SK-N-SH (cell line): ENCODE measurements around the gene GRK2. TPM values are rescaled to one million over a fixed set of nuclear protein-coding genes. Genes with fewer than 3 reads are reported as not detected.

Experiments
- CTCF ChIA-PET: fragments of 300-600, 350-600 bp; formaldehyde crosslinking; extraction: SDS; loops from one replicate; lab custom pipeline; 2021; lab: Yijun Ruan, JAX
- POLR2A ChIA-PET: fragments of 350-600 bp; sonication (Branson Sonifier 250); formaldehyde crosslinking; extraction: SDS; loops from one replicate; lab custom pipeline; 2020; ENCODE audit warnings: antibody characterized with exemption, inconsistent platforms; lab: Yijun Ruan, JAX
- DNase-seq: peaks from one replicate; pipeline ENCODE4 v3.0.0; 2012
- H2AFZ ChIP-seq: fragments of 200-600 bp; sonication (generic); 2 replicates; pipeline ENCODE4 v1.8.1; 2016; ENCODE audit warnings: antibody characterized with exemption, mild to moderate bottlenecking, low read depth
- H3F3A ChIP-seq: fragments of 200-600 bp; sonication (generic); replicated peaks from 2 replicates; pipeline ENCODE3; 2016; ENCODE audit warnings: antibody characterized with exemption, mild to moderate bottlenecking; ENCODE audit not compliant: insufficient read depth
- H3K27ac ChIP-seq, 2 experiments: fragments of 200-500 bp in 1 of 2; fragments of 200-600 bp in 1 of 2; sonication (Bioruptor generic) in 1 of 2; sonication (generic), shearing (Covaris generic) in 1 of 2; 2 replicates each; pipeline versions ENCODE4 v1.5.1 to v1.6.1; 2014 to 2016; ENCODE audit warnings: low read depth in 2 of 2, inconsistent platforms in 1 of 2, low read length in 1 of 2, mild to moderate bottlenecking in 1 of 2, mixed read lengths in 1 of 2
- H3K27me3 ChIP-seq: fragments of 200-600 bp; sonication (generic), shearing (Covaris generic); 2 replicates; pipeline ENCODE4 v1.6.1; 2016; ENCODE audit warnings: mixed run types; ENCODE audit not compliant: insufficient read depth
- H3K36me3 ChIP-seq, 2 experiments: fragments of 200-500 bp in 1 of 2; fragments of 200-600 bp in 1 of 2; sonication (Bioruptor generic) in 1 of 2; sonication (generic) in 1 of 2; replicated peaks in 1 of 2; 2 replicates each; pipeline versions ENCODE3 to v1.5.1; 2014 to 2016; ENCODE audit warnings: low read length in 1 of 2, mild to moderate bottlenecking in 1 of 2; ENCODE audit not compliant: insufficient read depth in 2 of 2, control insufficient read depth in 1 of 2
- H3K4me1 ChIP-seq, 2 experiments: fragments of 200-500 bp in 1 of 2; fragments of 200-600 bp in 1 of 2; sonication (Bioruptor generic) in 1 of 2; sonication (generic), shearing (Covaris generic) in 1 of 2; 2 replicates each; pipeline versions ENCODE4 v1.5.1 to v1.6.1; 2014 to 2016; ENCODE audit warnings: low read depth in 1 of 2, low read length in 1 of 2, mixed run types in 1 of 2; ENCODE audit not compliant: insufficient read depth in 2 of 2, control insufficient read depth in 1 of 2
- H3K4me2 ChIP-seq: fragments of 200-600 bp; sonication (generic), shearing (Covaris generic); 2 replicates; pipeline ENCODE4 v1.6.1; 2017; ENCODE audit warnings: mixed run types
- H3K4me3 ChIP-seq, 2 experiments: fragments of 200-500 bp in 1 of 2; fragments of 200-600 bp in 1 of 2; sonication (Bioruptor generic) in 1 of 2; sonication (generic), shearing (Covaris generic) in 1 of 2; 2 replicates each; pipeline versions ENCODE4 v1.5.1 to v1.8.1; 2014 to 2016; ENCODE audit warnings: low read depth in 2 of 2, inconsistent platforms in 1 of 2, low read length in 1 of 2, mild to moderate bottlenecking in 1 of 2, mixed read lengths in 1 of 2, moderate library complexity in 1 of 2
- H3K79me2 ChIP-seq: fragments of 200-600 bp; sonication (generic); 2 replicates; pipeline ENCODE4 v1.8.1; 2017; ENCODE audit warnings: mild to moderate bottlenecking; ENCODE audit not compliant: insufficient read depth
- H3K9ac ChIP-seq: fragments of 200-600 bp; sonication (generic); 2 replicates; pipeline ENCODE4 v1.6.1; 2017; ENCODE audit warnings: mixed run types
- H3K9me2 ChIP-seq: fragments of 200-600 bp; sonication (generic); 2 replicates; pipeline ENCODE4 v1.6.1; 2017; ENCODE audit warnings: mixed run types
- H3K9me3 ChIP-seq: fragments of 200-600 bp; sonication (generic); 2 replicates; pipeline ENCODE4 v1.6.1; 2017; ENCODE audit warnings: mixed run types, mild to moderate bottlenecking, moderate library complexity
- H4K20me1 ChIP-seq: fragments of 200-600 bp; sonication (generic); 2 replicates; pipeline ENCODE4 v1.6.1; 2017; ENCODE audit warnings: mild to moderate bottlenecking, mixed run types; ENCODE audit not compliant: insufficient read depth
- EP300 ChIP-seq, 2 experiments: IDR thresholded peaks; 2 replicates each; pipeline versions ENCODE4 v1.4.0 to v1.6.1; 2012; ENCODE audit warnings: borderline replicate concordance in 1 of 2, low read depth in 1 of 2, low read length in 1 of 2
- SIN3A ChIP-seq: IDR thresholded peaks from 2 replicates; pipeline ENCODE4 v1.6.1; 2012; ENCODE audit warnings: low read depth, mild to moderate bottlenecking, low read length, moderate library complexity, borderline replicate concordance
- TAF1 ChIP-seq: IDR thresholded peaks from 2 replicates; pipeline ENCODE4 v1.6.1; 2012; ENCODE audit warnings: low read depth, mild to moderate bottlenecking, low read length, moderate library complexity, borderline replicate concordance
- WGBS: methylation state at CpG from one replicate; pipeline ENCODE4 v1.1.6; 2017; ENCODE audit warnings: low lambda C conversion rate; 5-methylcytosine and 5-hydroxymethylcytosine counted together
- polyA plus RNA-seq, 3 experiments: library from polyadenylated mRNA; depleted of rRNA; stranded (reverse); fragments of >200 nt; gene quantifications; 2 replicates each; pipeline ENCODE4 v1.2.3, GENCODE V29; 2012
- TF ChIP-seq, protein P1 (sequence below): IDR thresholded peaks from 2 replicates; pipeline ENCODE4; 2012
- TF ChIP-seq, protein P2 (sequence below): fragments of 200-600 bp; sonication (generic); IDR thresholded peaks from 2 replicates; pipeline ENCODE4 v1.6.1; 2017; ENCODE audit warnings: antibody characterized with exemption, mild to moderate bottlenecking, moderate library complexity
- TF ChIP-seq, protein P3 (sequence below): IDR thresholded peaks from 2 replicates; pipeline ENCODE4 v1.6.1; 2012; ENCODE audit warnings: mild to moderate bottlenecking, low read depth, low read length, moderate library complexity

Gene GRK2
- polyA plus RNA-seq, 1 of the 3 experiments (the other 2 are of a cell fraction), result 48.5 TPM

DNA sequence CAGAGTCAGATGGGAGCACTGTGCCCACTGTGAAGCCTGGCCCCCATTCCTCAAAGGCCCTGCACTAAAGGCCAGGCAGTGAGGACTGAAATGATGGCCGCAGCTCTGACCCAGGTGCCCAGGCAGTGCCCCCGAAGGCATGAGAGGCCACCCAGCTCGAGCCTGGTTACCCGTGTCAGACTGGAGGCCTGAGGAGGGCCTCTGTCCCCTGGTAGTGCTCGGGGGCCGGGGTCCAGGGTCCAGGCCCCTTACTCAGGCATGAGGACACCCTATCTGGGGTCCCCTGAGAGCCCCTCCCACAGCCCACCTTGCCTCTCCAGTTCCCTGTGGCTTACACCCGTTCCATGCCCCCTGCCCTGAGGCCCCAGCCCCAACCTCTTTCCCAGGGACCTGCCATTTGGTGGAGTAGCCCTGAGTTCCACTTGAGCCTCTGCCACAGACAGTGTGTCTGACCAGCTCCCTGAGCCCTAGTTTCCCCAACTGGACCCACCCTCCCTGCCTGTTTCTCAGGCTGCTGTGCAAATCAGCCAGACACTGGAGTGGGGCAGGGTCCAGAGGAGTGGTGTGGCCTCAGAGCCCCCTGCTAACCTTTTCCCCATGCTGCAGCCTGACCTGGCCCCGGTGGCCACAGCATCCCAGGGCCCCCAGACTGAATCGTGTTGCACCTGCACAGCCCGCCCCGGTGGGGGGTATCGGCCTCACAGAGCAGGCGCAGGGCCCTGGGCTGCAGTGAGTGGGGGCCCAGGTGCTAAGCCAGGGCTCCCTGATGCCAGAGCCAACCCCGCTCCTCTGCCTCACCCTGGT is 12.1 kb downstream of the GRK2 start:
- peaks cover 0 to 45% of the 10 kb centered on the region in 2 experiments for H3K36me3 ChIP-seq
- no peaks in the 10 kb centered on the region for H3K9me3 ChIP-seq

DNA sequence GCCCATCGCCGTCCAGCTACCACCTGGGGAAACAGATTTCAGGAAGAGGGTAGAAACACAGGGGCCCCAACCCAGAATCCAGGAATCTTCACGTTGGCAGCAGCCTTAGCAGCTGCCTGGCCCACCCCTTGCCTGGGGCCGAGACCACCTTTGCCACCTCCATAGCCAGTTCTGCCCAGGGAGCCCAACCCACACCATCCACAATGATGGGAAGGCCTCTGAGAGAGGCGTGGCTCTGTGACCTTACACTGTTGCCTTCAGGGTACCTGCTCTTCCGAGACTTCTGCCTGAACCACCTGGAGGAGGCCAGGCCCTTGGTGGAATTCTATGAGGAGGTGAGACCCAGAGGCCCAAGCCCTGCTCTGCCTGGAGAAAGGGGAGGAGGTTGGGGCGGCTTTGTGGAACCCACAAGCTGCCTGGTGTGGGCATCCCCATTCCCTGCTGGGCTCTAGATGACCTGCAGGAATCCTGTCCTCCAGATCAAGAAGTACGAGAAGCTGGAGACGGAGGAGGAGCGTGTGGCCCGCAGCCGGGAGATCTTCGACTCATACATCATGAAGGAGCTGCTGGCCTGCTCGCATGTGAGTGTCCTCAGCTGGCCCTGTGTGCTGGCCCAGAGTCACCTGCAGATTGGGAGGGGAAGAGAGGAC is 12.8 kb downstream of the GRK2 start:
- CTCF ChIA-PET, result interaction anchor here (1.0 to 3.9 kb wide), 5 partner anchors 12 to 104 kb away, joined by 3 to 20 read pairs (median 8); no protein-coding TSS in a partner anchor
- no peak overlapping the region for H3K4me2 ChIP-seq
- TF ChIP-seq, protein P1, sequence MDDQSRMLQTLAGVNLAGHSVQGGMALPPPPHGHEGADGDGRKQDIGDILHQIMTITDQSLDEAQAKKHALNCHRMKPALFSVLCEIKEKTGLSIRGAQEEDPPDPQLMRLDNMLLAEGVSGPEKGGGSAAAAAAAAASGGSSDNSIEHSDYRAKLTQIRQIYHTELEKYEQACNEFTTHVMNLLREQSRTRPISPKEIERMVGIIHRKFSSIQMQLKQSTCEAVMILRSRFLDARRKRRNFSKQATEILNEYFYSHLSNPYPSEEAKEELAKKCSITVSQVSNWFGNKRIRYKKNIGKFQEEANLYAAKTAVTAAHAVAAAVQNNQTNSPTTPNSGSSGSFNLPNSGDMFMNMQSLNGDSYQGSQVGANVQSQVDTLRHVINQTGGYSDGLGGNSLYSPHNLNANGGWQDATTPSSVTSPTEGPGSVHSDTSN, result no peak
- TF ChIP-seq EP300 (IDR thresholded peaks at IDR 0.05; ENCODE audit: borderline replicate concordance in 1 of 2, low read depth in 1 of 2, low read length in 1 of 2) (no peak), SIN3A (no peak), TAF1 (no peak)
- TF ChIP-seq, protein P2, sequence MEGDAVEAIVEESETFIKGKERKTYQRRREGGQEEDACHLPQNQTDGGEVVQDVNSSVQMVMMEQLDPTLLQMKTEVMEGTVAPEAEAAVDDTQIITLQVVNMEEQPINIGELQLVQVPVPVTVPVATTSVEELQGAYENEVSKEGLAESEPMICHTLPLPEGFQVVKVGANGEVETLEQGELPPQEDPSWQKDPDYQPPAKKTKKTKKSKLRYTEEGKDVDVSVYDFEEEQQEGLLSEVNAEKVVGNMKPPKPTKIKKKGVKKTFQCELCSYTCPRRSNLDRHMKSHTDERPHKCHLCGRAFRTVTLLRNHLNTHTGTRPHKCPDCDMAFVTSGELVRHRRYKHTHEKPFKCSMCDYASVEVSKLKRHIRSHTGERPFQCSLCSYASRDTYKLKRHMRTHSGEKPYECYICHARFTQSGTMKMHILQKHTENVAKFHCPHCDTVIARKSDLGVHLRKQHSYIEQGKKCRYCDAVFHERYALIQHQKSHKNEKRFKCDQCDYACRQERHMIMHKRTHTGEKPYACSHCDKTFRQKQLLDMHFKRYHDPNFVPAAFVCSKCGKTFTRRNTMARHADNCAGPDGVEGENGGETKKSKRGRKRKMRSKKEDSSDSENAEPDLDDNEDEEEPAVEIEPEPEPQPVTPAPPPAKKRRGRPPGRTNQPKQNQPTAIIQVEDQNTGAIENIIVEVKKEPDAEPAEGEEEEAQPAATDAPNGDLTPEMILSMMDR, result no peak
- H3K27me3 ChIP-seq, result no peaks in the 10 kb centered on the region
- H3K9ac ChIP-seq, result no peak overlapping the region
- peaks cover 0 to 52% of the 10 kb centered on the region in 2 experiments for H3K36me3 ChIP-seq
- DNase-seq, result no peak
- no peak overlapping the region; a peak in 1 of 4 replicates for H3K27ac ChIP-seq
- 97% methylated on average over 11 of the region's 14 CpGs for WGBS
- no peak overlapping the region for H3K4me3 ChIP-seq
- H3F3A ChIP-seq, result no peaks in the 10 kb centered on the region
- no peaks in the 10 kb centered on the region for H3K9me2 ChIP-seq
- POLR2A ChIA-PET, result no interaction called here
- H2AFZ ChIP-seq, result no peak overlapping the region
- no peaks in the 10 kb centered on the region for H3K9me3 ChIP-seq
- peaks cover 15% of the 10 kb centered on the region for H3K79me2 ChIP-seq
- peaks cover 14% of the 10 kb centered on the region; the same call in 1 of the 2 replicates for H4K20me1 ChIP-seq
- H3K4me1 ChIP-seq, result peaks cover 0 to 6% of the 10 kb centered on the region in 2 experiments; a peak in 2 of 4 replicates

More for the DNA sequence above, 12.1 kb downstream of the GRK2 start:
- no peaks in the 10 kb centered on the region for H3F3A ChIP-seq
- TF ChIP-seq, protein P3, sequence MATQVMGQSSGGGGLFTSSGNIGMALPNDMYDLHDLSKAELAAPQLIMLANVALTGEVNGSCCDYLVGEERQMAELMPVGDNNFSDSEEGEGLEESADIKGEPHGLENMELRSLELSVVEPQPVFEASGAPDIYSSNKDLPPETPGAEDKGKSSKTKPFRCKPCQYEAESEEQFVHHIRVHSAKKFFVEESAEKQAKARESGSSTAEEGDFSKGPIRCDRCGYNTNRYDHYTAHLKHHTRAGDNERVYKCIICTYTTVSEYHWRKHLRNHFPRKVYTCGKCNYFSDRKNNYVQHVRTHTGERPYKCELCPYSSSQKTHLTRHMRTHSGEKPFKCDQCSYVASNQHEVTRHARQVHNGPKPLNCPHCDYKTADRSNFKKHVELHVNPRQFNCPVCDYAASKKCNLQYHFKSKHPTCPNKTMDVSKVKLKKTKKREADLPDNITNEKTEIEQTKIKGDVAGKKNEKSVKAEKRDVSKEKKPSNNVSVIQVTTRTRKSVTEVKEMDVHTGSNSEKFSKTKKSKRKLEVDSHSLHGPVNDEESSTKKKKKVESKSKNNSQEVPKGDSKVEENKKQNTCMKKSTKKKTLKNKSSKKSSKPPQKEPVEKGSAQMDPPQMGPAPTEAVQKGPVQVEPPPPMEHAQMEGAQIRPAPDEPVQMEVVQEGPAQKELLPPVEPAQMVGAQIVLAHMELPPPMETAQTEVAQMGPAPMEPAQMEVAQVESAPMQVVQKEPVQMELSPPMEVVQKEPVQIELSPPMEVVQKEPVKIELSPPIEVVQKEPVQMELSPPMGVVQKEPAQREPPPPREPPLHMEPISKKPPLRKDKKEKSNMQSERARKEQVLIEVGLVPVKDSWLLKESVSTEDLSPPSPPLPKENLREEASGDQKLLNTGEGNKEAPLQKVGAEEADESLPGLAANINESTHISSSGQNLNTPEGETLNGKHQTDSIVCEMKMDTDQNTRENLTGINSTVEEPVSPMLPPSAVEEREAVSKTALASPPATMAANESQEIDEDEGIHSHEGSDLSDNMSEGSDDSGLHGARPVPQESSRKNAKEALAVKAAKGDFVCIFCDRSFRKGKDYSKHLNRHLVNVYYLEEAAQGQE, result no peak
- H3K9ac ChIP-seq, result no peak overlapping the region
- H3K79me2 ChIP-seq, result peaks cover 20% of the 10 kb centered on the region
- WGBS, result 93% methylated on average over 2 of the region's 14 CpGs
- H4K20me1 ChIP-seq, result peaks cover 14% of the 10 kb centered on the region; the same call in 1 of the 2 replicates
- H3K27ac ChIP-seq, result no peak overlapping the region
- peaks cover 0 to 6% of the 10 kb centered on the region in 2 experiments; a peak in 2 of 4 replicates for H3K4me1 ChIP-seq
- no peak for DNase-seq
- no peaks in the 10 kb centered on the region for H3K9me2 ChIP-seq
- no peak overlapping the region for H3K4me3 ChIP-seq
- CTCF ChIA-PET, result interaction anchor here (1.0 to 3.9 kb wide), 5 partner anchors 11 to 105 kb away, joined by 3 to 20 read pairs (median 11); partner anchors contain the start of gene GRK2
- POLR2A ChIA-PET, result interaction anchor here (1.2 kb wide), 1 partner anchor 12 kb away, joined by 3 read pairs; no protein-coding TSS in a partner anchor
- no peak overlapping the region for H2AFZ ChIP-seq
- H3K27me3 ChIP-seq, result no peaks in the 10 kb centered on the region
- H3K4me2 ChIP-seq, result no peak overlapping the region
